ENCODE measurements around the gene FRS3. TPM values are rescaled to one million over a fixed set of nuclear protein-coding genes. Genes with fewer than 3 reads are reported as not detected.

The FRS3 gene
- total RNA-seq, 1 experiment from 2014 or later, result 3.0 TPM

DNA sequence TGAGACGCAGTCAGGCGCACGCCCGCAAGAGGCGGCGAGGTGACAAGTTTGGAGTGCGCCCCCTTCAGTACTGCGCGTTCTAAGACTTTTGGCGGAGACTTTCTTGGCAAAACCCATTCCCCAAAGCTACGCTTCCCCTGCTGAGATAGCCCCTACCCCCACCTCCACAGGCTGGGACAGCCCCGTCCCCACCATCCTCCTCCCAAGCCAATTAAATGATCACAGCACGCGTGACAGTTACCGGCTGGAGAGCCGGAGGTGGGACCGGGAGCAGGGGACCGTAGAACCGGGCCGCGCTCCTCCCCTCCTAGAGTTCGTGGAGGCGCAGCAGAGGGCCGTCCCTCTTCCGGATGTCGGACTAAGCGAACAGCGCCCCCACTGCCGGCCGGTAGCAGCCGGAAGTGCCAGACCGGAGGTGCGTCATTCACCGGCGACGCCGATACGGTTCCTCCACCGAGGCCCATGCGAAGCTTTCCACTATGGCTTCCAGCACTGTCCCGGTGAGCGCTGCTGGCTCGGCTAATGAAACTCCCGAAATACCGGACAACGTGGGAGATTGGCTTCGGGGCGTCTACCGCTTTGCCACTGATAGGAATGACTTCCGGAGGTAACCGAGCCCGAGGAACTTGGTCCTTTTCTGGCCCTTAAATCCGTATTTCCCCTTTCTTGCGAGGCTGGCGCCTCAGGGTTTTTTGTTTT is 7.7 kb upstream of the FRS3 start, which contains the start of gene TOMM6:
TOMM6 (plus strand) TSS at position 476 of the 699 bp plus-strand sequence; CDS start at position 480, 4 bp downstream.
- Histone ChIP-seq H3K9me3 (ENCODE audit: control insufficient read depth, insufficient read depth, low read depth, low read length) (no peaks in the 10 kb centered on the region), H3K4me3 (ENCODE audit: low read depth in 2 of 2, low read length in 2 of 2) (peak within 1 kb of the TSS; percentile 71 to 92), H3K27me3 (ENCODE audit: control insufficient read depth, insufficient read depth, low read length) (no peaks in the 10 kb centered on the region), H3K4me1 (ENCODE audit: control insufficient read depth, insufficient read depth, low read length) (peaks cover 7% of the 10 kb centered on the region; the same call in 1 of the 2 replicates), H3K36me3 (ENCODE audit: control insufficient read depth, insufficient read depth, low read length) (peaks cover 20% of the 10 kb centered on the region), H3K27ac (ENCODE audit: low read length) (peak within 1 kb of the TSS; percentile 92)
- TF ChIP-seq POLR2AphosphoS5 (IDR thresholded peaks at IDR 0.05; ENCODE audit: low read depth, low read length) (peak; percentile 92), SIN3A (IDR thresholded peaks at IDR 0.05; ENCODE audit: borderline replicate concordance, insufficient read depth, low read depth, low read length) (no peak; the same call in 1 of the 2 replicates), TCF7L2 (IDR thresholded peaks at IDR 0.05; ENCODE audit: low read depth, low read length) (no peak)
- TF ChIP-seq, protein P1, sequence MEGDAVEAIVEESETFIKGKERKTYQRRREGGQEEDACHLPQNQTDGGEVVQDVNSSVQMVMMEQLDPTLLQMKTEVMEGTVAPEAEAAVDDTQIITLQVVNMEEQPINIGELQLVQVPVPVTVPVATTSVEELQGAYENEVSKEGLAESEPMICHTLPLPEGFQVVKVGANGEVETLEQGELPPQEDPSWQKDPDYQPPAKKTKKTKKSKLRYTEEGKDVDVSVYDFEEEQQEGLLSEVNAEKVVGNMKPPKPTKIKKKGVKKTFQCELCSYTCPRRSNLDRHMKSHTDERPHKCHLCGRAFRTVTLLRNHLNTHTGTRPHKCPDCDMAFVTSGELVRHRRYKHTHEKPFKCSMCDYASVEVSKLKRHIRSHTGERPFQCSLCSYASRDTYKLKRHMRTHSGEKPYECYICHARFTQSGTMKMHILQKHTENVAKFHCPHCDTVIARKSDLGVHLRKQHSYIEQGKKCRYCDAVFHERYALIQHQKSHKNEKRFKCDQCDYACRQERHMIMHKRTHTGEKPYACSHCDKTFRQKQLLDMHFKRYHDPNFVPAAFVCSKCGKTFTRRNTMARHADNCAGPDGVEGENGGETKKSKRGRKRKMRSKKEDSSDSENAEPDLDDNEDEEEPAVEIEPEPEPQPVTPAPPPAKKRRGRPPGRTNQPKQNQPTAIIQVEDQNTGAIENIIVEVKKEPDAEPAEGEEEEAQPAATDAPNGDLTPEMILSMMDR (IDR thresholded peaks at IDR 0.05), result peak; percentile 94
- TF ChIP-seq, protein P2, sequence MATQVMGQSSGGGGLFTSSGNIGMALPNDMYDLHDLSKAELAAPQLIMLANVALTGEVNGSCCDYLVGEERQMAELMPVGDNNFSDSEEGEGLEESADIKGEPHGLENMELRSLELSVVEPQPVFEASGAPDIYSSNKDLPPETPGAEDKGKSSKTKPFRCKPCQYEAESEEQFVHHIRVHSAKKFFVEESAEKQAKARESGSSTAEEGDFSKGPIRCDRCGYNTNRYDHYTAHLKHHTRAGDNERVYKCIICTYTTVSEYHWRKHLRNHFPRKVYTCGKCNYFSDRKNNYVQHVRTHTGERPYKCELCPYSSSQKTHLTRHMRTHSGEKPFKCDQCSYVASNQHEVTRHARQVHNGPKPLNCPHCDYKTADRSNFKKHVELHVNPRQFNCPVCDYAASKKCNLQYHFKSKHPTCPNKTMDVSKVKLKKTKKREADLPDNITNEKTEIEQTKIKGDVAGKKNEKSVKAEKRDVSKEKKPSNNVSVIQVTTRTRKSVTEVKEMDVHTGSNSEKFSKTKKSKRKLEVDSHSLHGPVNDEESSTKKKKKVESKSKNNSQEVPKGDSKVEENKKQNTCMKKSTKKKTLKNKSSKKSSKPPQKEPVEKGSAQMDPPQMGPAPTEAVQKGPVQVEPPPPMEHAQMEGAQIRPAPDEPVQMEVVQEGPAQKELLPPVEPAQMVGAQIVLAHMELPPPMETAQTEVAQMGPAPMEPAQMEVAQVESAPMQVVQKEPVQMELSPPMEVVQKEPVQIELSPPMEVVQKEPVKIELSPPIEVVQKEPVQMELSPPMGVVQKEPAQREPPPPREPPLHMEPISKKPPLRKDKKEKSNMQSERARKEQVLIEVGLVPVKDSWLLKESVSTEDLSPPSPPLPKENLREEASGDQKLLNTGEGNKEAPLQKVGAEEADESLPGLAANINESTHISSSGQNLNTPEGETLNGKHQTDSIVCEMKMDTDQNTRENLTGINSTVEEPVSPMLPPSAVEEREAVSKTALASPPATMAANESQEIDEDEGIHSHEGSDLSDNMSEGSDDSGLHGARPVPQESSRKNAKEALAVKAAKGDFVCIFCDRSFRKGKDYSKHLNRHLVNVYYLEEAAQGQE (IDR thresholded peaks at IDR 0.05; ENCODE audit: insufficient read depth in 1 of 2, low read depth in 2 of 2, low read length in 1 of 2), result 0 out of 4 replicates have a peak, but pooled peaks of 1 of the 2 experiments have one; percentile 26
- ATAC-seq (peak; percentile 88), DNase-seq (ENCODE audit: low read depth, low spot score) (peak; percentile 79)
- in situ Hi-C loops (cut with HindIII; ENCODE audit: low pct_unique_long_range_greater_than_20kb, low sequenced_read_pairs), result no loop called here
- ChIA-PET CTCF (interaction anchor here (0.6 to 2.2 kb wide), 10 partner anchors 11 to 444 kb away, joined by 3 to 15 read pairs (median 4); partner anchors contain the start of genes BYSL and MED20), POLR2A (interaction anchor here (0.5 kb wide), 1 partner anchor 134 kb away, joined by 4 read pairs; the partner anchor contains the start of gene BYSL)
- intact Hi-C loops (cut with micrococcal nuclease; ENCODE audit: unreplicated experiment), result loop anchor here (5.0 to 10.0 kb wide), 2 partner anchors 53 to 135 kb away; partner anchors contain the start of genes BYSL, MED20 and TFEB
- BruUV-seq (replicated peaks), result no TSS peak

DNA sequence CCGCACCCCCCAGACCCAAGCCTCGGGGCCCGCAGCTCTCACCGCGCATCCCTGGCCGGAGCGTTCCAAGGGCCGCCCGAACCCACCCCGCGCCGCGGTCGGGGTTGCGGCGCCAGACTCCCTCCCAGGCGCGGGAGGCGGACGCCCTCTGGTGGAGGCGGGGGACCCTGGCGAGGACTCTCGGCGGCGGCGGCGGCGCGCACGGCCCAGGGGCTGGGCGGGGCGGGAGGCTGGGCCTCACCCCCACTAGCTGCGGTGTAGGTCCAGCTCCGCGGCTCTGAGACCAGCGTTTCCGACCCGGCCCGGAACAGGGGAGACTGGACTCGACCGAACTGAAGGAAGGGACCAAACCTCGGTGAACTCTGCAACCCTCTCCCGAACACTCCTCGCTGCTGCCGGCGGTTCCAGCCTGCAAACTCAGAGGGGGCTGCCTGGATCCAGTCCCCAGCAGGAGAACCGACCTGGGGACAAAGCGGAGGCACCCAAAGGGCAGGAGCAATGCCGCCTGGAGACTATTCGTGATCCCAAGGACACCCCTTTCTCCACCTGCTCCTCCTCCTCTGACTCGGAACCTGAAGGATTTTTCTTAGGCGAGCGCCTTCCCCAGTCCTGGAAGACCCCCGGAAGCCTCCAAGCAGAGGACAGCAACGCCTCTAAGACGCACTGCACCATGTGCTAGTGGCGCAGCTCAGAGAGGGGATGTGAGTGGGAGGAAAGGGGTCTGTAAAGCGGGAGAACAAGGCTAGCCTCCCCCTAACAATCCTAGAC is 6.9 kb upstream of the FRS3 start:
- Histone ChIP-seq H3K4me1 (ENCODE audit: control insufficient read depth, insufficient read depth, low read length) (peaks cover 7% of the 10 kb centered on the region; the same call in 1 of the 2 replicates), H3K27ac (ENCODE audit: low read length) (peak overlapping the region; percentile 92), H3K27me3 (ENCODE audit: control insufficient read depth, insufficient read depth, low read length) (no peaks in the 10 kb centered on the region), H3K4me3 (ENCODE audit: low read depth in 2 of 2, low read length in 2 of 2) (peak overlapping the region; percentile 71 to 92), H3K36me3 (ENCODE audit: control insufficient read depth, insufficient read depth, low read length) (peaks cover 17% of the 10 kb centered on the region), H3K9me3 (ENCODE audit: control insufficient read depth, insufficient read depth, low read depth, low read length) (no peaks in the 10 kb centered on the region)
- intact Hi-C loops (cut with micrococcal nuclease; ENCODE audit: unreplicated experiment), result loop anchor here (5.0 to 10.0 kb wide), 2 partner anchors 52 to 136 kb away; partner anchors contain the start of genes BYSL, MED20 and TFEB
- in situ Hi-C loops (cut with HindIII; ENCODE audit: low pct_unique_long_range_greater_than_20kb, low sequenced_read_pairs), result no loop called here
- DNase-seq (ENCODE audit: low read depth, low spot score) (no peak), ATAC-seq (peak; percentile 93)
- ChIA-PET POLR2A (interaction anchor here (0.5 kb wide), 1 partner anchor 135 kb away, joined by 4 read pairs; the partner anchor contains the start of gene BYSL), CTCF (interaction anchor here (0.5 to 2.2 kb wide), 10 partner anchors 10 to 343 kb away, joined by 3 to 15 read pairs (median 4); partner anchors contain the start of genes BYSL, MED20 and TAF8)
- no TSS peak for BruUV-seq (replicated peaks)
- peak; percentile 40; the same call in 1 of the 2 replicates for TF ChIP-seq SIN3A (IDR thresholded peaks at IDR 0.05; ENCODE audit: borderline replicate concordance, insufficient read depth, low read depth, low read length)
- TF ChIP-seq, protein P2 (IDR thresholded peaks at IDR 0.05; ENCODE audit: insufficient read depth in 1 of 2, low read depth in 2 of 2, low read length in 1 of 2), result no peak
- TF ChIP-seq TCF7L2 (IDR thresholded peaks at IDR 0.05; ENCODE audit: low read depth, low read length), result 0 out of 2 replicates have a peak, but pooled peaks have one; percentile 16
- 0 out of 2 replicates have a peak, but pooled peaks have one; percentile 45 for TF ChIP-seq POLR2AphosphoS5 (IDR thresholded peaks at IDR 0.05; ENCODE audit: low read depth, low read length)
- TF ChIP-seq, protein P1 (IDR thresholded peaks at IDR 0.05), result peak; percentile 93
